ENCODE data around the gene CPHXL2. TPM values are rescaled to one million over a fixed set of nuclear protein-coding genes. Genes with fewer than 3 reads are reported as not detected.

The CPHXL2 gene
- total and polyA plus RNA-seq, 8 donors, result 0.17 to 0.52 (median 0.52) TPM; not detected in 5

Other genes with a start within 250 kb of the CPHXL2 start
- 10 to 100 TPM; 43.4 to 44.5 TPM for gene CFDP1, start 243.5 kb downstream of the CPHXL2 start, total RNA-seq
- 100 to 1,000 TPM; 127 to 151 (median 143) TPM for gene CFDP1, start 243.5 kb downstream of the CPHXL2 start, polyA plus RNA-seq (ENCODE audit: insufficient read length in 6 of 6)
- gene TMEM170A, start 212.3 kb downstream of the CPHXL2 start, total RNA-seq, result 10 to 100 TPM; 20.2 to 30.9 TPM
- gene TMEM170A, start 212.3 kb downstream of the CPHXL2 start, polyA plus RNA-seq (ENCODE audit: insufficient read length in 6 of 6), result 10 to 100 TPM; 29.9 to 40.1 (median 36.0) TPM
- 1 to 10 TPM; 3.3 to 3.9 TPM for gene CHST6, start 181.6 kb downstream of the CPHXL2 start, total RNA-seq
- gene CHST6, start 181.6 kb downstream of the CPHXL2 start, polyA plus RNA-seq (ENCODE audit: insufficient read length in 6 of 6), result 1 to 10 TPM; 1.3 to 2.0 (median 1.5) TPM
- gene CHST5, start 140.9 kb downstream of the CPHXL2 start, total RNA-seq, result 1 to 10 TPM in 1 of 2 donors, under 1 TPM in 1; 0.09 to 1.4 TPM
- gene CHST5, start 140.9 kb downstream of the CPHXL2 start, polyA plus RNA-seq (ENCODE audit: insufficient read length in 6 of 6), result 1 to 10 TPM in 2 of 6 donors, under 1 TPM in 4; 0.48 to 1.6 (median 0.65) TPM
- gene TMEM231, start 120.8 kb downstream of the CPHXL2 start, total RNA-seq, result 10 to 100 TPM in 1 of 2 donors, 1 to 10 TPM in 1; 8.2 to 16.0 TPM
- 10 to 100 TPM; 18.3 to 25.8 (median 24.2) TPM for gene TMEM231, start 120.8 kb downstream of the CPHXL2 start, polyA plus RNA-seq (ENCODE audit: insufficient read length in 6 of 6)
- gene GABARAPL2, start 110.6 kb downstream of the CPHXL2 start, total RNA-seq, result 100 to 1,000 TPM in 1 of 2 donors, 10 to 100 TPM in 1; 94.1 to 107 TPM
- gene GABARAPL2, start 110.6 kb downstream of the CPHXL2 start, polyA plus RNA-seq (ENCODE audit: insufficient read length in 6 of 6), result 100 to 1,000 TPM; 126 to 145 (median 143) TPM
- 10 to 100 TPM; 45.4 to 53.0 TPM for gene ADAT1, start 53.7 kb downstream of the CPHXL2 start, total RNA-seq
- 10 to 100 TPM; 39.1 to 57.4 (median 51.8) TPM for gene ADAT1, start 53.7 kb downstream of the CPHXL2 start, polyA plus RNA-seq (ENCODE audit: insufficient read length in 6 of 6)
- gene KARS1, start 29.3 kb downstream of the CPHXL2 start, total RNA-seq, result 100 to 1,000 TPM in 1 of 2 donors, 10 to 100 TPM in 1; 80.0 to 106 TPM
- 100 to 1,000 TPM; 117 to 128 (median 123) TPM for gene KARS1, start 29.3 kb downstream of the CPHXL2 start, polyA plus RNA-seq (ENCODE audit: insufficient read length in 6 of 6)
- gene TERF2IP, start 29.2 kb downstream of the CPHXL2 start, total RNA-seq, result 10 to 100 TPM; 46.7 to 55.8 TPM
- 10 to 100 TPM; 75.0 to 88.7 (median 78.7) TPM for gene TERF2IP, start 29.2 kb downstream of the CPHXL2 start, polyA plus RNA-seq (ENCODE audit: insufficient read length in 6 of 6)
- not detected for gene DUXB, start 24.5 kb upstream of the CPHXL2 start, total RNA-seq
- under 1 TPM in 4 of 6 donors, not detected in 2; 0.15 to 0.42 (median 0.16) TPM for gene DUXB, start 24.5 kb upstream of the CPHXL2 start, polyA plus RNA-seq (ENCODE audit: insufficient read length in 6 of 6)
- not detected for gene CPHXL, start 49.5 kb upstream of the CPHXL2 start, total RNA-seq
- gene CPHXL, start 49.5 kb upstream of the CPHXL2 start, polyA plus RNA-seq (ENCODE audit: insufficient read length in 6 of 6), result under 1 TPM in 1 of 6 donors, not detected in 5; 0.17 TPM